GM12878 (cell line): ENCODE results near the gene NOS1AP. TPM values are rescaled to one million over a fixed set of nuclear protein-coding genes. Genes with fewer than 3 reads are reported as not detected.

Experiments used
- ATAC-seq: fragments of 200-7000 bp; cut with Tn5 transposase; 3 replicates; pipeline ENCODE4 v1.9.1; 2020; ENCODE audit warnings: mild to moderate bottlenecking, moderate library complexity
- BruUV-seq: library from RNA; stranded (reverse); fragments of 400-500 nt; replicated peaks from 2 replicates; lab custom pipeline; 2021; lab: Mats Ljungman, UMichigan
- CTCF ChIA-PET: fragments of 300-600 bp; sonication (Branson Sonifier 250); formaldehyde crosslinking; extraction: SDS; loops from one replicate; lab custom pipeline; 2021; ENCODE audit warnings: inconsistent platforms; lab: Yijun Ruan, JAX
- POLR2A ChIA-PET: fragments of 350-600 bp; formaldehyde crosslinking; extraction: SDS; loops from one replicate; lab custom pipeline; 2021; ENCODE audit warnings: inconsistent platforms; lab: Charles Lee
- RAD21 ChIA-PET: fragments of 300-600 bp; sonication (Branson Sonifier 250); formaldehyde crosslinking; loops from one replicate; lab custom pipeline; 2023; ENCODE audit warnings: antibody characterized with exemption; ENCODE audit not compliant: unreplicated experiment; lab: Charles Lee
- SMC1A ChIA-PET: fragments of 300-600 bp; sonication (Branson Sonifier 250); formaldehyde crosslinking; loops from one replicate; lab custom pipeline; 2023; ENCODE audit not compliant: unreplicated experiment, uncharacterized antibody; lab: Charles Lee
- DNase-seq: peaks from one replicate; pipeline ENCODE4 v3.0.0-alpha.2; 2011; ENCODE audit warnings: low read depth, low spot score
- FAIRE-seq: peaks from 3 replicates; lab custom pipeline; 2011; peaks lifted over from hg19 to GRCh38; lab: Jason Lieb, UNC
- H2AFZ ChIP-seq: 2 replicates; pipeline ENCODE4 v1.6.0; 2011; ENCODE audit warnings: low read depth, low read length, control low read depth; ENCODE audit not compliant: control insufficient read depth
- H3K27ac ChIP-seq: 2 replicates; pipeline ENCODE4 v1.5.1; 2011; ENCODE audit warnings: control low read depth; ENCODE audit not compliant: control insufficient read depth, insufficient read depth
- H3K27me3 ChIP-seq, 2 experiments: replicated peaks in 1 of 2; 2 replicates each; pipeline versions ENCODE4 v1.6.0 to v1.6.1; 2011; ENCODE audit warnings: low read length in 1 of 2; ENCODE audit not compliant: control insufficient read depth in 2 of 2, insufficient read depth in 2 of 2
- H3K36me3 ChIP-seq, 2 experiments: 2 replicates each; pipeline ENCODE4 v1.5.1; 2011; ENCODE audit warnings: low read length in 1 of 2; ENCODE audit not compliant: control insufficient read depth in 2 of 2, insufficient read depth in 2 of 2
- H3K4me1 ChIP-seq: 2 replicates; pipeline ENCODE4 v1.6.1; 2011; ENCODE audit warnings: mild to moderate bottlenecking, low read length, moderate library complexity, mixed read lengths; ENCODE audit not compliant: control insufficient read depth, insufficient read depth
- H3K4me2 ChIP-seq: 2 replicates; pipeline ENCODE4 v1.6.0; 2011; ENCODE audit warnings: control low read depth; ENCODE audit not compliant: control insufficient read depth, insufficient read depth
- H3K4me3 ChIP-seq: fragments of 200-600 bp; sonication (generic); 2 replicates; pipeline ENCODE4 v1.5.1; 2016
- H3K79me2 ChIP-seq: 2 replicates; pipeline ENCODE4 v1.6.0; 2011; ENCODE audit warnings: low read length; ENCODE audit not compliant: control insufficient read depth, insufficient read depth
- H3K9ac ChIP-seq: 2 replicates; pipeline ENCODE4 v1.8.0; 2011; ENCODE audit warnings: low read length, control low read depth, mixed read lengths; ENCODE audit not compliant: control insufficient read depth, insufficient read depth
- H3K9me3 ChIP-seq: replicated peaks from 3 replicates; pipeline ENCODE4 v1.5.1; 2011; ENCODE audit warnings: mild to moderate bottlenecking, low read length; ENCODE audit not compliant: control insufficient read depth, insufficient read depth
- H4K20me1 ChIP-seq: 2 replicates; pipeline ENCODE4 v1.6.0; 2011; ENCODE audit not compliant: control insufficient read depth, insufficient read depth
- CHD1 ChIP-seq: IDR thresholded peaks from 2 replicates; pipeline ENCODE4 v1.6.1; 2012; ENCODE audit warnings: low read depth, low read length, improper control_type of control experiment
- GATAD2B ChIP-seq: fragments of 450-650 bp; conservative IDR thresholded peaks from 2 replicates; pipeline ENCODE4 v1.6.1; 2017; ENCODE audit warnings: low read depth, mild to moderate bottlenecking, moderate library complexity
- IKZF2 ChIP-seq, 2 experiments: fragments of 450-650 bp; IDR thresholded peaks; 2 replicates each; pipeline ENCODE4 v1.6.1; 2017; ENCODE audit warnings: mild to moderate bottlenecking in 2 of 2, moderate library complexity in 2 of 2
- IRF5 ChIP-seq: fragments of 450-650 bp; IDR thresholded peaks from 2 replicates; pipeline ENCODE4 v1.6.1; 2017; ENCODE audit warnings: borderline replicate concordance
- PAX8 ChIP-seq: fragments of 450-650 bp; IDR thresholded peaks from 2 replicates; pipeline ENCODE4 v1.6.1; 2017; ENCODE audit warnings: mild to moderate bottlenecking, moderate library complexity
- SP1 ChIP-seq: IDR thresholded peaks from one replicate; pipeline ENCODE4 v1.6.1; 2011; ENCODE audit warnings: low read depth, low read length
- STAT3 ChIP-seq: IDR thresholded peaks from 2 replicates; pipeline ENCODE4 v1.6.1; 2011; ENCODE audit warnings: low read depth, low read length, improper control_type of control experiment
- WRNIP1 ChIP-seq: IDR thresholded peaks from 2 replicates; pipeline ENCODE4 v1.6.1; 2011; ENCODE audit warnings: low read depth, low read length, improper control_type of control experiment, borderline replicate concordance
- ZNF217 ChIP-seq: fragments of 450-650 bp; IDR thresholded peaks from 2 replicates; pipeline ENCODE4 v1.6.1; 2017; ENCODE audit warnings: antibody characterized with exemption, mild to moderate bottlenecking
- ZNF622 ChIP-seq: fragments of 450-650 bp; IDR thresholded peaks from 2 replicates; pipeline ENCODE4 v1.6.1; 2017; ENCODE audit warnings: mild to moderate bottlenecking, inconsistent platforms
- WGBS: methylation state at CpG from one replicate; pipeline ENCODE4 v1.1.6; 2016; ENCODE audit warnings: low lambda C conversion rate; ENCODE audit not compliant: insufficient replicate concordance, insufficient coverage; ENCODE audit errors: missing lambda C conversion rate; 5-methylcytosine and 5-hydroxymethylcytosine counted together
- in situ Hi-C: fragments of 300-500 bp; cut with MboI; formaldehyde crosslinking; loops from 9 replicates; pipeline ENCODE4 v1.14.3; 2018; ENCODE audit warnings: mixed read lengths
- intact Hi-C: fragments of 100-400 bp; cut with micrococcal nuclease; formaldehyde crosslinking; loops from one replicate; pipeline ENCODE4 v1.14.2; 2022; ENCODE audit not compliant: unreplicated experiment
- polyA plus RNA-seq, 11 experiments: library from polyadenylated mRNA; depleted of rRNA in 4 of 11; unstranded in 6 of 11; stranded (reverse) in 5 of 11; fragments of >200 nt; fragmentation: Nextera tagmentation in 4 of 11; fragmentation: Illumina TruSeq in 1 of 11; extraction: Ambion mirVana in 4 of 11; extraction: Trizol in 1 of 11; gene quantifications; 1 replicate in 1 of 11; 2 replicates in 10 of 11; pipeline versions ENCODE4 v1.2.1 to v1.2.3, GENCODE V29; 2011 to 2016; ENCODE audit warnings: inconsistent platforms in 2 of 11, missing spikeins in 2 of 11, low read depth in 1 of 11
- total RNA-seq, 4 experiments: library from RNA; depleted of rRNA in 3 of 4; stranded (reverse); fragments of >200 nt in 3 of 4; fragmentation: Illumina TruSeq in 1 of 4; extraction: Trizol in 1 of 4; gene quantifications; 2 replicates each; pipeline versions ENCODE4 v1.2.1 to v1.2.3, GENCODE V29; 2013 to 2021
- TF ChIP-seq, protein P1 (sequence below), 3 experiments: IDR thresholded peaks in 2 of 3; conservative IDR thresholded peaks in 1 of 3; 2 replicates each; pipeline ENCODE4 v1.5.1; 2011; ENCODE audit warnings: low read depth in 3 of 3, low read length in 3 of 3, mild to moderate bottlenecking in 3 of 3, control low read depth in 2 of 3, moderate library complexity in 2 of 3, inconsistent platforms in 1 of 3, mixed read lengths in 1 of 3; ENCODE audit not compliant: control insufficient read depth in 2 of 3, insufficient read depth in 1 of 3; ENCODE audit errors: extremely low read depth in 1 of 3

The NOS1AP gene
- total and polyA plus RNA-seq, 10 of the 15 experiments (the other 5 are each of a cell fraction or from before 2014, with no cell fraction given) = 0.03 to 0.15 TPM; not detected in 8

DNA sequence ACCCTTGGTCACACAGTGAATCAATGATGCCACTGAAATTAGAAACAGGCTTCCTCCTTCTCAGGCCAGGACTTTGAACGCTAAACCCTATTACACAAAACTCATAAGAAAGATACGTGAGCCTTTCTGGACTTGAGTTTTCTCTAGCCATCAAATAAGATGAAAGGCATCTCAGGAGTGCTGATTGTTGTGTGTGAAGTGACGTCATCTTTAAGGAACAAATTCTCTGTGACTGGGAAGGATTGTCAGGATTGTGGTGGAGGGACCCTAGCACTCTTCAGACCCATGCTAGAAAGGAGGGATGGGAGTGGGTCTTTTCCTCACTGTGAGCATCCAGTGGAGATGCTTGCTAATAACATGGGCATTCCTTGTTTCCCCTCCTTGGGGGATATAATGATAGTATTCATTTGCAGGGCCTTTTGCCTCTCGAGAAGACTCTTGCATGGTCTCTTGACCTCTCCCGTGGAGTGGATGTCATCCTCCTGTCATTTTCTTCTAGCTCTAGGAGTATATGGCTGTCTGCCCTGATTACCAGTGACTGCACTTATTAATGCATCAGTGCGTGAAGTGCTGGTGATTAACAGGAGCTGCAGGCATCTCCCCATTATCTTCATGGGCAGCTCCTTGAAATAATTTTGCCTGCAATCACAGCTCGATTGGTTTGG, 267.3 kb downstream of the NOS1AP start:
- SMC1A ChIA-PET = no interaction called here
- CTCF ChIA-PET = no interaction called here
- H2AFZ ChIP-seq = no peak overlapping the region

More for the DNA sequence above, 267.3 kb downstream of the NOS1AP start:
- intact Hi-C loops (no loop called here), in situ Hi-C loops (no loop called here)
- ChIA-PET RAD21 (no interaction called here), POLR2A (interaction anchor here (0.9 kb wide), 1 partner anchor 79 kb away, joined by 3 read pairs; no protein-coding TSS in a partner anchor)
- no peak overlapping the region for H3K4me3 ChIP-seq
- no peak overlapping the region for H3K4me2 ChIP-seq
- no peaks in the 10 kb centered on the region for H3K36me3 ChIP-seq
- TF ChIP-seq IRF5 (no peak), CHD1 (no peak), IKZF2 (IDR thresholded peaks at IDR 0.05) (no peak), PAX8 (no peak), SP1 (no peak), ZNF622 (no peak), WRNIP1 (no peak), ZNF217 (no peak), GATAD2B (no peak), STAT3 (no peak)
- TF ChIP-seq, protein P1, sequence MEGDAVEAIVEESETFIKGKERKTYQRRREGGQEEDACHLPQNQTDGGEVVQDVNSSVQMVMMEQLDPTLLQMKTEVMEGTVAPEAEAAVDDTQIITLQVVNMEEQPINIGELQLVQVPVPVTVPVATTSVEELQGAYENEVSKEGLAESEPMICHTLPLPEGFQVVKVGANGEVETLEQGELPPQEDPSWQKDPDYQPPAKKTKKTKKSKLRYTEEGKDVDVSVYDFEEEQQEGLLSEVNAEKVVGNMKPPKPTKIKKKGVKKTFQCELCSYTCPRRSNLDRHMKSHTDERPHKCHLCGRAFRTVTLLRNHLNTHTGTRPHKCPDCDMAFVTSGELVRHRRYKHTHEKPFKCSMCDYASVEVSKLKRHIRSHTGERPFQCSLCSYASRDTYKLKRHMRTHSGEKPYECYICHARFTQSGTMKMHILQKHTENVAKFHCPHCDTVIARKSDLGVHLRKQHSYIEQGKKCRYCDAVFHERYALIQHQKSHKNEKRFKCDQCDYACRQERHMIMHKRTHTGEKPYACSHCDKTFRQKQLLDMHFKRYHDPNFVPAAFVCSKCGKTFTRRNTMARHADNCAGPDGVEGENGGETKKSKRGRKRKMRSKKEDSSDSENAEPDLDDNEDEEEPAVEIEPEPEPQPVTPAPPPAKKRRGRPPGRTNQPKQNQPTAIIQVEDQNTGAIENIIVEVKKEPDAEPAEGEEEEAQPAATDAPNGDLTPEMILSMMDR (IDR thresholded peaks at IDR 0.05 in 2 of 3, conservative IDR thresholded peaks at IDR 0.05 in 1 of 3; ENCODE audit: control insufficient read depth in 2 of 3, extremely low read depth in 1 of 3, insufficient read depth in 1 of 3, low read depth in 3 of 3, low read length in 3 of 3) = no peak
- no peaks in the 10 kb centered on the region for H3K79me2 ChIP-seq
- H3K27ac ChIP-seq = no peak overlapping the region
- H3K9ac ChIP-seq = no peak overlapping the region
- ATAC-seq (no peak), FAIRE-seq (no peak), DNase-seq (no peak)
- 15% methylated on average over 7 of the region's 7 CpGs for WGBS
- H3K9me3 ChIP-seq = no peaks in the 10 kb centered on the region
- no peaks in the 10 kb centered on the region for H3K4me1 ChIP-seq
- no TSS peak for BruUV-seq
- H3K27me3 ChIP-seq = no peaks in the 10 kb centered on the region
- no peaks in the 10 kb centered on the region for H4K20me1 ChIP-seq
